ENCODE data around the gene SPTBN5. TPM values are rescaled to one million over a fixed set of nuclear protein-coding genes. Genes with fewer than 3 reads are reported as not detected.

SPTBN5 gene
- total and polyA plus RNA-seq, 11 donors: 0.31 to 5.6 (median 1.7) TPM

DNA sequence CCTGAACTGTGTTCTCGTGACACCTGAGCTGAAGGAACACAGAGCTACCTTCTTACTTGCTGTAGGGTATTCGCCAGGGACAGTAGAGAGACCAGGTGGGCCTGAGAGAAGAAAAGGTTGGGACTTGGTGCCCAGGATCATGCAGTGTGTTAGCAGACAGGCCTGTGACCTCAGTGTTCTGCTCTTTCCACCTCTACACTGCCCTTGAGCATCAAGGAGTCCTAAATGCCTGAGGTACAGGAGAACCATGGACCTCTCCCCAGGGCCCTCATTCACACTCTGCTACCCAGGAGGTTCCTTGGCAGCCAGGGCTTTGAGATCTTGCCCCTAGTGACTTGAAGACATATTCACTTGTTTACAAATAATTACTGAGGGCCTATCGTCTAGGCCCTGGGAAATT is 88.1 kb downstream of the SPTBN5 start:
- H3K27ac ChIP-seq: peak overlapping the region in 1 of 12 donors; percentile 0
- 80 to 92% (median 90%) methylated on average over 3 of the region's 3 CpGs for WGBS, 4 donors
- no peaks in the 10 kb centered on the region for H3K9me3 ChIP-seq
- peaks cover 0 to 22% (median 3%) of the 10 kb centered on the region in 12 donors for H3K4me1 ChIP-seq
- TF ChIP-seq CTCF (IDR thresholded peaks at IDR 0.05): no peak
- H3K27me3 ChIP-seq: no peaks in the 10 kb centered on the region
- intact Hi-C loops (cut with DNase I): loop anchor here in 1 of 10 donors (1.0 kb wide), 1 partner anchor 31 kb away; the partner anchor contains the start of gene MAPKBP1
- no peak overlapping the region for H3K4me3 ChIP-seq
- DNase-seq: no peak
- ATAC-seq: no peak
- peaks cover 0 to 12% (median 5%) of the 10 kb centered on the region in 9 donors for H3K36me3 ChIP-seq

DNA sequence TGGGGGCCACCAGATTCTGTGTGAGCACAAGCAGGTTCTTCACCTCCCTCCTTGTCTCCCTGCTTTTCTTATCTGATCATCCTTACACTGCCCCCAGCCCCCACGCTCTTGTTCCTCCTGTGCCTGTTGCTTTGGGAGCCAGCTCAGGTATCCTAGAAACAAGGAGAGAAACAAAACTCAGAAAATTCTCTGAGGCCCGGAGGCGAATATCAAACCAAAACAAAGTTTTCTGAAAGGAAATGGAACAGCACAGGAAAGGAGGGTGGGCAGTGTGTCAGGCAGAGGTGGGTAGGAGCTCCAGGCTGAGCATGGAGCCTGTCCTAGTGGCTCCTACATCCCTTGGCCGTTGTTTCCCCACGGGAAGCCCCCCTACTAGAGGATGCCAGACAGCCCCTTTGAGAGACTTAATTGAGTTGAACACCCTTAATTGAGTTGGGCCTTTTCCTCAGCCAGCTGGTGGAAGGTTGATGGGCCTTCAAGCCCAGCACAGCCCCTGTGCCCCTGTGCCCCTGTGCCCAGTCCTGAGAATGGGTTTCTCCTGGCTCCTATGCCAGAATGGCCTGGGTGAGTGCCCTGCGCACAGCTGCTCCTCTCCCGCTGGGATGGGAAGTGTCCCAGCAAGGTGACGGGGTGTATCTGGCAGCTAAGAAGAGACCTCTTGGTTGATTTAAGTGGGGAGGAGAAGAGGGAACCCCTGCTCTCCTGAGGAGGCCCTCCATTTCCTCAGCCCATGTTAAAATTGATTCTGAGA is 88.8 kb downstream of the SPTBN5 start:
- WGBS, 4 donors: 76 to 79% (median 77%) methylated on average over 8 of the region's 8 CpGs
- Histone ChIP-seq H3K9me3 (no peaks in the 10 kb centered on the region), H3K4me3 (no peak overlapping the region), H3K27ac (peak overlapping the region in 2 of 12 donors; percentile 0 to 26), H3K36me3 (peaks cover 0 to 18% (median 10%) of the 10 kb centered on the region in 9 donors), H3K27me3 (no peaks in the 10 kb centered on the region), H3K4me1 (peaks cover 0 to 22% (median 2%) of the 10 kb centered on the region in 12 donors)
- DNase-seq: no peak
- intact Hi-C loops (cut with DNase I): no loop called here
- no peak for TF ChIP-seq CTCF (IDR thresholded peaks at IDR 0.05)
- no peak for TF ChIP-seq POLR2A (IDR thresholded peaks at IDR 0.05)
- no peak for ATAC-seq

DNA sequence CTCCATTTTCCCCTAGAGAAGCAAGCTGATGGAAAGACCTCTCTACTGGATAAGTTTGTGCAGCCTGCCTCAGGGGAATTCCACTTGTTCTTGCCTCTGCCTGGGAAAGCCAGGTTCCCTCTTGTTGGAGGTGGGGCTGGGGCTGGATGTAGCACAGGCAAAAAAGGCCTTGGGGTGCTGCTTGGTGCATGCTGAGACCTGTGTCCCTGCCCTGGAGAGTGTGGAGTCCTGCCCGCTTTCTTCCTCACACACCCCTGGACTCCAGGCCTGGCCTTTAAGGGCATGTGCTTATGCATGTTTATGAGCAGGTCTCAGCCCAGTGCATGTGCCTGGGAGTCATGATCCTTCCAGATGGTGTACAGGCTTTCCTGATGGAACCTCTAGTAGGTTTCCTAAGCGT is 89.5 kb downstream of the SPTBN5 start:
- Histone ChIP-seq H3K27ac (peak overlapping the region in 1 of 12 donors; percentile 26), H3K27me3 (no peaks in the 10 kb centered on the region), H3K4me3 (no peak overlapping the region), H3K36me3 (peaks cover 0 to 26% (median 15%) of the 10 kb centered on the region in 9 donors), H3K9me3 (no peaks in the 10 kb centered on the region), H3K4me1 (peaks cover 0 to 22% (median 1%) of the 10 kb centered on the region in 12 donors)
- ATAC-seq (peak in 1 of 4 donors; percentile 20), DNase-seq (no peak)
- no peak for TF ChIP-seq POLR2A (IDR thresholded peaks at IDR 0.05)
- TF ChIP-seq CTCF (IDR thresholded peaks at IDR 0.05): no peak
- 74 to 97% (median 93%) methylated on average over 1 to 2 of the region's 2 CpGs for WGBS, 4 donors
- intact Hi-C loops (cut with DNase I): no loop called here

DNA sequence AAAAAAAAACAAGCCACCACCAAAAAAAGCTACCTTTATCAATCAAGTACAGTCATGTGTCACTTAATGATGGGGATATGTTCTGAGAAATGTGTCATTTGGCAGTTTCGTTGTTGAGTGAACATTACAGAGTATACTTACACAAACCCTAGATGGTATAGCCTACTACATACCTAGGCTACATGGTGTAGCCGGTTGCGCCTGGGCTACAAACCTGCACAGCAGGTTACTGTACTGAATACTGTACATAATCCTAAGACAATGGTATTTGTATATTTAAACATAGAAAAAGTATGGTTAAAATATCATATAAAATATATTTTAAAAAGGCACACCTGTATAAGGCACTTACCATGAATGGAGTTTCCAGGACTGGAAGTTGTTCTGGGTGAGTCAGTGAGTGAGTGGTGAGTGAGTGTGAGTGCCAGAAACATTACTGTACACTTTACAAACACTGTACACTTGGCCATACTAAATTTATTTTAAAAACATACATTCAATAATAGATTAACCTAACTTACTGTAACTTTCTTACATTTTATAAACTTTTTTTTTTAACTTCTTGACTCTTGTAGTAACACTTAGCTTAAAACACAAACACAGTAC is 91.9 kb downstream of the SPTBN5 start:
- no peak for TF ChIP-seq POLR2A (IDR thresholded peaks at IDR 0.05)
- no peak for TF ChIP-seq CTCF (IDR thresholded peaks at IDR 0.05)
- no peaks in the 10 kb centered on the region for H3K27me3 ChIP-seq
- H3K27ac ChIP-seq: no peak overlapping the region
- ATAC-seq (no peak), DNase-seq (no peak)
- intact Hi-C loops (cut with DNase I): no loop called here
- H3K4me3 ChIP-seq: no peak overlapping the region
- H3K4me1 ChIP-seq: peaks cover 0 to 39% (median 6%) of the 10 kb centered on the region in 12 donors
- no peaks in the 10 kb centered on the region for H3K9me3 ChIP-seq
- 91 to 97% (median 94%) methylated on average over 3 of the region's 3 CpGs for WGBS, 4 donors
- H3K36me3 ChIP-seq: peaks cover 0 to 27% (median 16%) of the 10 kb centered on the region in 9 donors

All from heart left ventricle (tissue), 16 donors.